Measurements from ENCODE around the gene SOX15. TPM values are rescaled to one million over a fixed set of nuclear protein-coding genes. Genes with fewer than 3 reads are reported as not detected.

The SOX15 gene
- total and polyA plus RNA-seq, 2 of the 13 experiments (the other 11 are each of a cell fraction or from before 2014, with no cell fraction given) = 0.07 to 0.18 TPM

DNA sequence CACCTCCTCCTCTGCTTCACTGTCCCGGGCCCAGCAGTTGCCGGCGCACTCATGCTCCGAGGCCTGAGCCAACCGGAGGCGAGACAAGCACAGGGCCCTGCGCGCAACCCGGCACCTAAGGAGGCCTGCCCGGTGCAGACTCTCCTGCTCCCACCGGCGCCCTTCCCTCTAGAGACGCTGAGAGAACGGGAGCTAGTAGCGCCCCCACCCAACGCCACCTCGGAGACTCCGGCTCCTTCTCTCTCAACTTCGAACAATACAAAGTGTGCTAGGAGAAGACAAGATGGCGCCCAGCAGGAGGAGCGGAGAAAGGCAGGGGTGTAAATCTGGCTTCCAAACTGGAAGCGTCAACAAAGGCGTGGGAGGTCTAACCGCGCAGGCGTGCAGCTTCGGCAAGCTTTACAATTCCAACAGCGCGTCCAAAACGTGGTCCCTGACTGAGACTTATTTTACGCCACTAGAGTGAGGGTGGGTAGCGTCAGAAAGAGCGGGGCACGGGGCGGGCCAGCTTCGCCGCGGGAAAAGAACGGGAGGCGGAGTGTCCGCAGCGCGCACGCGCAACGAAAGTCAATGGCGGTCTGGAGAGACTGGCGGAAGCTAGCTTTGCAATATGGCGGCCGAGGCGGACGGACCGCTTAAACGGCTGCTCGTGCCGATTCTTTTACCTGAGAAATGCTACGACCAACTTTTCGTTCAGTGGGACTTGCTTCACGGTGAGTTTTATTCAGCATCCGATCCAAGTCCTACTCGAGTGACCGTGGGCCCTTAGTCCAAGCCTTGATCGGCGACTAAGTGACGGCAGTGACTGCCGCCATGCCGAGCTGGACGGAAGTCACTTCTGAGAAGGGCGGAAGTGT is 6.4 kb downstream of the SOX15 start, which contains the start of gene MPDU1 (continued):
- TF ChIP-seq, protein P1, sequence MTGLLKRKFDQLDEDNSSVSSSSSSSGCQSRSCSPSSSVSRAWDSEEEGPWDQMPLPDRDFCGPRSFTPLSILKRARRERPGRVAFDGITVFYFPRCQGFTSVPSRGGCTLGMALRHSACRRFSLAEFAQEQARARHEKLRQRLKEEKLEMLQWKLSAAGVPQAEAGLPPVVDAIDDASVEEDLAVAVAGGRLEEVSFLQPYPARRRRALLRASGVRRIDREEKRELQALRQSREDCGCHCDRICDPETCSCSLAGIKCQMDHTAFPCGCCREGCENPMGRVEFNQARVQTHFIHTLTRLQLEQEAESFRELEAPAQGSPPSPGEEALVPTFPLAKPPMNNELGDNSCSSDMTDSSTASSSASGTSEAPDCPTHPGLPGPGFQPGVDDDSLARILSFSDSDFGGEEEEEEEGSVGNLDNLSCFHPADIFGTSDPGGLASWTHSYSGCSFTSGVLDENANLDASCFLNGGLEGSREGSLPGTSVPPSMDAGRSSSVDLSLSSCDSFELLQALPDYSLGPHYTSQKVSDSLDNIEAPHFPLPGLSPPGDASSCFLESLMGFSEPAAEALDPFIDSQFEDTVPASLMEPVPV (CRISPR knock-in tag; IDR thresholded peaks at IDR 0.05) = peak; percentile 95; the same call in 1 of the 2 replicates
- TF ChIP-seq KDM5B (CRISPR knock-in tag; IDR thresholded peaks at IDR 0.05; ENCODE audit: borderline replicate concordance) (peak; percentile 80; the same call in 1 of the 2 replicates), MIXL1 (CRISPR knock-in tag; IDR thresholded peaks at IDR 0.05) (peak; percentile 30), HES4 (CRISPR knock-in tag; IDR thresholded peaks at IDR 0.05; ENCODE audit: borderline replicate concordance) (peak; percentile 76), ZNF274 (CRISPR knock-in tag; IDR thresholded peaks at IDR 0.05) (0 out of 2 replicates have a peak, but pooled peaks have one; percentile 60), ZNF720 (CRISPR knock-in tag; IDR thresholded peaks at IDR 0.05) (no peak), ZNF10 (CRISPR knock-in tag; IDR thresholded peaks at IDR 0.05; ENCODE audit: borderline replicate concordance, low read depth) (no peak), HMG20B (CRISPR knock-in tag; conservative IDR thresholded peaks at IDR 0.05) (no peak), HOXD1 (CRISPR knock-in tag; IDR thresholded peaks at IDR 0.05) (peak; percentile 79), ZIK1 (CRISPR knock-in tag; IDR thresholded peaks at IDR 0.05; ENCODE audit: borderline replicate concordance, low read depth) (no peak), KAT2B (IDR thresholded peaks at IDR 0.05; ENCODE audit: borderline replicate concordance, low read depth, low read length) (no peak), PHF21A (CRISPR knock-in tag; IDR thresholded peaks at IDR 0.05) (no peak), HNRNPLL (IDR thresholded peaks at IDR 0.05; ENCODE audit: low read depth, low read length, poor library complexity, severe bottlenecking) (peak; percentile 83)
- TF ChIP-seq, protein P2, sequence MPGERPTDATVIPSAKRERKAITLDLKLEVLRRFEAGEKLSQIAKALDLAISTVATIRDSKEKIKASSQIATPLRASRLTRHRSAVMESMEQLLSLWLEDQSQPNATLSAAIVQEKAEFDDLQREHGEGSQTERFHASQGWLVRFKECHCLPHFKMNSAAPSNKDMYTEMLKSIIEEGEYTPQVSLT (CRISPR knock-in tag; IDR thresholded peaks at IDR 0.05; ENCODE audit: borderline replicate concordance, low read depth) = no peak
- TF ChIP-seq, protein P3, sequence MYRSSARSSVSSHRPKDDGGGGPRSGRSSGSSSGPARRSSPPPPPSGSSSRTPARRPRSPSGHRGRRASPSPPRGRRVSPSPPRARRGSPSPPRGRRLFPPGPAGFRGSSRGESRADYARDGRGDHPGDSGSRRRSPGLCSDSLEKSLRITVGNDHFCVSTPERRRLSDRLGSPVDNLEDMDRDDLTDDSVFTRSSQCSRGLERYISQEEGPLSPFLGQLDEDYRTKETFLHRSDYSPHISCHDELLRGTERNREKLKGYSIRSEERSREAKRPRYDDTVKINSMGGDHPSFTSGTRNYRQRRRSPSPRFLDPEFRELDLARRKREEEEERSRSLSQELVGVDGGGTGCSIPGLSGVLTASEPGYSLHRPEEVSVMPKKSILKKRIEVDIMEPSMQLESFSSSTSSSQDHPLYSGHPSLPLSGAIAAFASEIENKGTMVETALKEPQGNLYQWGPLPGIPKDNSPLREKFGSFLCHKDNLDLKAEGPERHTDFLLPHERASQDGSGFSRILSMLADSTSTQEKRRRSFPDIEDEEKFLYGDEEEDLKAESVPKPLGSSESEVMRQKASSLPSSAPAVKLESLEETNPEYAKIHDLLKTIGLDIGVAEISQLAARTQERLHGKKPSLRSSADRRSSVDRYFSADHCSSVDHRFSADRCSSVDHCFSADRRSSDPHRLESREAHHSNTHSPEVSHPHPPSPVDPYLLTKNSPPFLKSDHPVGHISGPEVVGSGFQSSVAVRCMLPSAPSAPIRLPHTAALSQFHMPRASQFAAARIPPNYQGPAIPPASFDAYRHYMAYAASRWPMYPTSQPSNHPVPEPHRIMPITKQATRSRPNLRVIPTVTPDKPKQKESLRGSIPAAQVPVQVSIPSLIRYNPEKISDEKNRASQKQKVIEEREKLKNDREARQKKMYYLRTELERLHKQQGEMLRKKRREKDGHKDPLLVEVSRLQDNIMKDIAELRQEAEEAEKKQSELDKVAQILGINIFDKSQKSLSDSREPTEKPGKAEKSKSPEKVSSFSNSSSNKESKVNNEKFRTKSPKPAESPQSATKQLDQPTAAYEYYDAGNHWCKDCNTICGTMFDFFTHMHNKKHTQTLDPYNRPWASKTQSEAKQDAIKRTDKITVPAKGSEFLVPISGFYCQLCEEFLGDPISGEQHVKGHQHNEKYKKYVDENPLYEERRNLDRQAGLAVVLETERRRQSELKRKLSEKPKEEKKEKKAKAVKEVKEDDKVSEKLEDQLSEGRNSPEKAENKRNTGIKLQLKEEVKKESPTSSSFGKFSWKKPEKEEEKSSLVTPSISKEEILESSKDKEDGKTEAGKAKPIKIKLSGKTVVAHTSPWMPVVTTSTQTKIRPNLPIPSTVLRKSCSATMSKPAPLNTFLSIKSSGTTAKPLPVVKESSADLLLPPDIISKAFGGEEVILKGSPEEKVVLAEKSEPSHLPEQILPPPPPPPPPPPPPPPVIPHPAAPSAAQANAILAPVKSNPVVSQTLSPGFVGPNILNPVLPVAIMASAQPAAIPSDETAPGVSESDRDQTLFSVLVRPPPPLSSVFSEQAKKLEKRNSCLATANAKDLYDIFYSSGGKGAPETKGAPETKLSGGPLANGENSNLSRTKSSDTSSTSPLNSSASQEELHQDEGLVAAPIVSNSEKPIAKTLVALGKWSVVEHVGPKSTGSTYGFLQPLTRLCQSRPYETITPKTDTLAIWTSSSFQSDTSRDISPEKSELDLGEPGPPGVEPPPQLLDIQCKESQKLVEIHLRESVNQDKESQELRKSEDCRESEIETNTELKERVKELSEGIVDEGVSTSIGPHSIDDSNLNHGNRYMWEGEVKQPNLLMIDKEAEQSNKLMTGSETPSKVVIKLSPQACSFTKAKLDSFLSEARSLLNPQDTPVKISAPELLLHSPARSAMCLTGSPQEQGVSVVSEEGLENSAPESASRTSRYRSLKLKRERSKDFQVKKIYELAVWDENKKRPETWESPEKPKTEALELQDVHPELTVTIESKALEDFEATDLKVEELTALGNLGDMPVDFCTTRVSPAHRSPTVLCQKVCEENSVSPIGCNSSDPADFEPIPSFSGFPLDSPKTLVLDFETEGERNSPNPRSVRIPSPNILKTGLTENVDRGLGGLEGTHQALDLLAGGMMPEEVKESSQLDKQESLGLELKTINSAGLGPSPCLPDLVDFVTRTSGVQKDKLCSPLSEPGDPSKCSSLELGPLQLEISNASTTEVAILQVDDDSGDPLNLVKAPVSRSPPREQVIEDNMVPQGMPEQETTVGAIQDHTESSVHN (CRISPR knock-in tag; IDR thresholded peaks at IDR 0.05) = no peak

Measured in HepG2 (cell line).